CD1c-positive myeloid dendritic cell (primary cell): ENCODE measurements around the gene MCMBP.
A peak's percentile ranks its signal among the peaks of the same experiment; 100 is the strongest.
"Not testable (repeated sequence)": the region's sequence is repeated elsewhere in the genome, so short reads cannot be mapped to it uniquely, and the experiment has no call there.

Source experiments
- DNase-seq: peaks from one replicate; pipeline ENCODE4 v3.0.0-alpha.2; 2016; ENCODE audit errors: extremely low spot score

The MCMBP gene

DNA sequence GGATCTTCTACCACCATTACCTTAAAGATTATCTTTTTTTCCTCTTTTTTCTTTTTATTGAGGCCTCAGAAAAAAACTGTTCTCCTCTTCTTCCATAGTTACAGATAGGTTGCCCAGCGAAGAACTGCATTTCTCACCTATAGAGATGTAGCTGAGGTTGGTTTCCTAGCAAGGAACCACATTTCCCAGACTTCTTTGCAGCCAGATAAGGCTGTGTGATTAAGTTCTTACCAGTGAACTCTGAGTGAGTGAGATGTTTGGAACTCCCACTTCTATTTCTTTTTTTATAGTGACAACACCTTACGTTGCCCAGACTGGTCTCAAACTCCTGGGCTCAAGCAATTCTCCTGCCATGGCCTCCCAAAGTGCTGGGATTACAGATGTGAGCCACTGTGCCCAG lies 5.9 kb upstream of the MCMBP start:
- DNase-seq: no peak

DNA sequence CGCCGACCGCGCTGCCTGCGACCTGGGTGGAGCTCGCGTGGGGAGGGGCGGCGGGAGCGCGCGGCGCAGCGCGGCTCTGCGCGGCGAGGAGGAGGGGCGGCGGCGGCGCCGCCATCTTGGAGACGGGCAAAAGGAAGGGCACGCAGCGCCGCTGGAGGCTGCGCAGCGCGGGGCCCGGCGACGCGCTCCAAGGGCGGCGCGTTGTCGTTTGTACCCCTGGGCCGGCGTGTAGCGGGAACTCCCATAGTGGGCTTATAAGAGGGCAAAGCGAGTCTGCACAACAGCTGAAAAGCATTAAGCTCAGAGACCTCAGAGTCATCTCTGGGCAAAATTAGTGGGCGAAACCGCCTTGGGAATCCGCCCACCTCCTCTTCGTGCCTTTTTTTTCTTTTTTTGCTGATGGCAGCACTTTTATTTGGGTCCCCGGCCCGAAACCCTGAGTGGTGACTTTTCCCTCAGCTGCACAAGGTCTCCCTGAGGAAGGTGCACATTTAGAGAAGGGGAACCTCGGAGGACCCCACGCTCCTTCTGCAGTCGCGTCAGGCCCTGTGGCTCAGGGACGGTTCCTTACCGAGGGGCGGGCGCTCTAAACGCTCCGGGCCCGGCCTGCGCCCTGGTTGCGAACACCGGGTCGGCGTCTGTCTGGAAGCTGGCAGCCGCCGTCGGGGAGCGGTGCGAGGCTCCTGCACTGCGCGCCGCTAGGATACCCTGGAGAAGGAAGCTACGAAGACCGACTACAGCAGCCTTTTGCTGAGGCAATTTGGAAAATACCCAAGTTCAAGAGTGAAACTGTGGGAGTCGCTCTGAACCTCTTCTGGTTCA lies 428 bp upstream of the MCMBP start:
- peak; percentile 94 for DNase-seq

DNA sequence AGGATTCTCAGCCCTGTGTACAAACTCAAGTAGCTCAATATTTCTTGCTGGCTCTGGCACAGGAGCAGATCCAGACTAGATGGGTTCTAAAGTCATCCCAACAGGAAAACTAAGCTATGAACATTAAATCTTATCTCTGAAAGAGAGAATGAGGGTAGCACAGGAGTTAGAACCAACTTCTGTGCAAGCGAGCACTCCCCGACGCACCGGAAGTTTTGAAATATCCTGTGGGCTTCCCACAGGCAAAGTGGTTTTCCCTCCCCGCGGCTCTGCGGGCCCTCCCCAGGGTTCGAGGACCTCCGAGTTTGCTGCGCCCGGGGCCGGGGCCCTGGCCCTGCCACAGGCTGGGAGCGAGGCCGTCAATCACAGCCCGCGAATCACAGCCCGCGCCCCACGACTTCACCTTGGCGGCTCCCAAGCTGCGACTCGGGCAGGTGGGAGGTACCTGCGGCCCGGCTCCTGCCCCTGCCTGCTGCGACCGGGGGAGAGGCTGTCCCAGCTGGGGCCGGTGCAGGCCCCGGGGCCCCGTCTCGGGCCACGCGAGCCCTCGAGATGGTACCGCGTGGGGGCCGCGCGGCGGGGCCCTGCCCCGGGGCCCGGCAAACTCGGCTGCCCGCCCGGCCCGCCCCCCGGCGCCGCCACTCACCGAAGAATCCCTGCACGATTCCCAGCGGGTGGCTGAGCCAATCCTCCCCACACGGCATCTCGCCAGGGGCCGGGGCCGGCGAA lies 598 bp downstream of the MCMBP start:
- DNase-seq: peak; percentile 54

DNA sequence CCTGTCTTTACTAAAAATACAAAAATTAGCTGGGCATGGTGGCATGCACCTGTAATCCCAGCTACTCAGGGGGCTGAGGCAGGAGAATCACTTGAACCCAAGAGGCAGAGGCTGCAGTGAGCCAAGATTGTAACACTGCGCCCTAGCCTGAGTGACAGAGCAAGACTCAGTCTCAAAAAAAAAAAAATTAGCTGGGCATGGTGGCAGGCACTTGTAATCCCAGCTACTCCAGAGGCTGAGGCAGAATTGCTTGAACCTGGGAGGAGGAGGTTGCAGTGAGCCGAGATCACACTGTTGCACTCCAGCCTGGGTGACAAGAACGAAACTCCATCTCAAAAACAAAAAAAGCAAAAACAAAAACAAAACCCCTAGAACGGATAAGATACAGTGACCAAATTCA lies 3.2 kb downstream of the MCMBP start:
- not testable (repeated sequence) for DNase-seq

DNA sequence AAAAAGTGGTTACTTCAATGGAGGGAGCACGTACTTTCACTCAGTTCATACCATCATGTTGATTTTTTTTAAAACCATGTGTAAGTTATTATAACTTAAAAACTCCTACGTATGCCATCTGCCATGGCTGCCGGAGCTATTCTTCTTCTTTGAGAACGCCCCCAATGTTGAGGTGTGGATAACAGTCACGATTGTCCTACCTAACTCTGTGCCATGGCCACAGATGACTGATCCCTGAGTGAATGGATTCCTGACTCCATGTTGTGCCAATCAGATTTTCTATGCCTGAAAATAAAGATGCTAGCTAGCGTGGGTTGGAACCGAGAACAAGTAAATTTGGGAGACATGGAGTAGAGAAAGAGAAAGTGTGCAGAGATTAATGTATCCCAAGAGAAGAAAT lies 5.3 kb downstream of the MCMBP start:
- DNase-seq: no peak

DNA sequence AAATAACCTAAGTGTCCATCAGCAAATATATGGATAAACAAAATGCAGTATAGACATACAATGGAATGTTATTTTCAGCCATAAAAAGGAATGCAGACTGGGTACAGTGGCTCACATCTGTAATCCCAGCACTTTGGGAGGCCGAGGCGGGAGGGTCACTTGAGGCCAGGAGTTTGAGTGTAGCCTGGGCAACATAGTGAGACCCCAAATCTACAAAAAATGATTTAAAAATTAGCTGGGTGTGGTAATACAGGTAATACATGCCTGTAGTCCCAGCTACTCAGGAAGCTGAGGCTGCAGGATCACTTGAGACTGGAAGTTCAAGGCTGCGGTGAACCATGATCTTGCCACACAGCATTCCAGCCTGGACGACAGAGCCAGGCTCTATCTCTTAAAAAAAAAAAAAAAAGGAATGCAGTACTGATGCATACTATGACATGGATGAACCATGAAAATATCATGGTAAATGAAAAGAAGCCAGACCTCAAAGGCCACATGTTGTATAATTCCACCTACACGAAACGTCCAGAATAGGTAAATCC lies 6.9 kb downstream of the MCMBP start:
- no peak for DNase-seq

DNA sequence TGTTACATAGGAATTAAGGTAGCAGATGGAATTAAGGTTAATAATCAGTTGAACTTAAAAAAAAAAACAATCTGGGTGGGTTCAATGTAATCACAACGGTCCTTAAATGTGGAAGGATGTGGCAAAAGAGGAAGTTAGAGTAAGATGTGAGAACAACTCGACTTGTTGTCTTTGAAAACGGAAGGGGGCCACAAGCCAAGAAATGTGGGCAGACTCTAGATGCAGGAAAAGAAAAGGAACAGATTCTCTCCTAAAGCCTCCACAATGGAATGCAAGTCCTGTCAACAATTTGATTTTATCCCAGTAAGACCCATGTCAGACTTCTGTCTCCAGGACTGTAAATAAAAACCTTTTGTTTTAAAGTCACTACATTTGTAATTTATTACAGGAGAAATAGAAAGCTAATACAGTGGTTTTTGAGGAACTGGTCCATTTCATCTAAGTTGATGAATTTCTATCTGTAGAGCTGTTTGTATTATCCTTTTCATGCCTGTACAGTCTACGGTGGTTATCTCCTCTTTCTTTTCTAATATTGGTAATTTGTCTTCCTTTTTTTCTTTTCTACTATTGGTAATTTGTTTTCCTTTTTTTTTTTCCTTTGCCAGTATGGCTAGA lies 8.6 kb downstream of the MCMBP start:
- DNase-seq: peak; percentile 37

DNA sequence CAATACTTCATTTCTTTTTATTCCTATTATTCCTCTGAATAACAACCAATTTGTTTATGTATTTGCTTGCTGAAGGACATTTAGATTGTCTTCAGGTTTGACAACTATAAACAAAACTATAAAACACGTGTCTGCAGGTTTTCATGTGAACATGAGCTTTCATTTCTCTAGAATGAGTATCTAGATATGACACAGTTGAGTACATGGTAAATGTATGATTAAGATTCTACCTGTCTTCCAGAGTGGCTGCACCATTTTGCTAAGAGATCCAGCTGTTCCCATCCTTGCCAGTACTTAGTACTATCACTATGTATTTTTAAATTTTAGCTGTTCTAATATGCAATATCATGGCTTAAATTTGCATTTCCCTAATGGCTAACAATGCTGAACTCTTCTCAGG lies 10.1 kb downstream of the MCMBP start:
- no peak for DNase-seq

DNA sequence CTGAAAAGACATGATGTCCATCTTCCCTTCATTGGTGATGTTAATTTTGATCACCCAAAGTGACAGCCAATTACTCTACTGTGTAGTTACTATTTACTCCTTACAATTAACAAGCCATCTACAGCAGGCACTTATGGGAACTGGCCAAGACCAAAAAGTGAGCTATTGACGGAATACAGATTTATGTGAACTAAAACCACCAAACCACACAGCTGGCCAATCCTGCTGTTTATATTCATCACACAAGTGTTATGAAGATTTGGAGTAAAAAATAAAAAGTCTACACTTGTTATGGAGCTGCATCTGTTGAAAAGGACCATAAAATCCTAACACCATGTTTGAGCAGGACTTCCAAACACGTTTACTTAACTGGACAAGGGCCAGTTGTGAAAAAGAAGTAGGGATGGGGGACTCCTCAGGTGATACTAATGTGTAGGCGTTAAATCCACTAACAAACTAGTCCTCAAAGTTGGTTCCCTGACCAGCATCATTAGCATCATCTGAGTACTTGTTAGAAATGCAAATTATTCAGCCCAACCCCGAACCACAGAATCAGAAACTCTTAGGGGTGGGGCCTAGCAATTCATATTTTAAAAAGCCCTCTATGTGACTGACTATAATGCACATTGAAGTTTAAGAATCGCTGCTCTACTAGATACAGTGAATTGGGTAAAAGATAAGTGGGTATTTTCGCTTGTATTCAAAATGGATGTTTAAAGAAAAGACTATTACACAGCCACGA lies 11.6 kb downstream of the MCMBP start:
- DNase-seq: no peak

DNA sequence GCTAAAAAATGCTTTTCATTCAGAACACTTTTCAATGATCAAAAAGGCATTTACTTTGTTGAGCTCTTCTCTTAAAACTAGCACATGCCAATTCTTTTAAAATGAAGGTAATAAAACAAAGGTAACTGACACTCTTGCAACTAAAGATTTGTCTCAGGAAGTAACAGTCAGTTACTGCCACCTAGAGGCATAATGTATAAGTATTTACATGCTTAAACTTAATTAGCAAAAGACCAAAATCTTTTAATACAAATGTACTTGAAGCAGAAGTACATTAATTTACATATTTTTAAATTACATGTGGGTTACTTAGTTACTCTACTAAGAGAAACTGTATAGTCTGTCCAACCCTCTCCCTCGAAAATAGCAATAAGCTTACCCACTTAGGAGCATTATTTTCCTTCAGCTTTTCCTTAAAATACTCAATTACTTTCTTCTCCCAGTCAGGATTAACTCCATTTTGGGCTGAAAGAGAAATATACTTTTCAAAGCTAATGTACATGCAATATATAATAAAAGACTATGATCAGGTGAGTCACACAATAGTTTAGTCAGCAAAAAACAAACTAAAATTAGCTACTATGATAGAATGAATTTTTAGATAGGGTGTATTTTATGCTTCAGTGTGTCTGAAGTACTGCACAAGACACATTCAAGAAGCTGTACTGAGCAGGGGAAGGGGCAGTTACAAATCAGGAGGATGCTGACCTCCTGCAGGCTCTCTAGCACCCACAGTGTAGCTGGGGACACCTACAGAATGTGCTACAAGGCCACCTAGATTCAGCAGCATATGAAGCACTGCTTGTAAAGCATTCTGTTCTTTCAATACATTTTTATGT lies 13.0 kb downstream of the MCMBP start:
- peak; percentile 65 for DNase-seq

DNA sequence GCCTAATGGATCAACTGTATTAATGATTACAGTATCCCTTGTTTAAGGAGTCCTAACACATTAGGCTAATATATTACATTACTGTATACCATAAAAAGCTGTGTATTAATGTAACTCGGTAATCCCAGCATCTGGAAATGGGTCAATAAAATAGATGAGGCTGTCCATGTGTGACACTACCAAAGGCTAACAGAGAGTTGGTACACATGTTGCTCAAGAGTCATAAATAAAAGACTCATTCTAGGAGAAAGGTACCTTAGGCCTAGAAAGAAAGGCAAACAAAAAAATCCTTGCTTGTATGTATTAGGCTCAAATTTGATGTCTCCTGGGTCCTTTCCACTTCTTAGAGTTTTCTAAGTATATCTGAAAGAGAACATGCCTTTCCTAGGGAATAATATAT lies 14.6 kb downstream of the MCMBP start:
- no peak for DNase-seq

DNA sequence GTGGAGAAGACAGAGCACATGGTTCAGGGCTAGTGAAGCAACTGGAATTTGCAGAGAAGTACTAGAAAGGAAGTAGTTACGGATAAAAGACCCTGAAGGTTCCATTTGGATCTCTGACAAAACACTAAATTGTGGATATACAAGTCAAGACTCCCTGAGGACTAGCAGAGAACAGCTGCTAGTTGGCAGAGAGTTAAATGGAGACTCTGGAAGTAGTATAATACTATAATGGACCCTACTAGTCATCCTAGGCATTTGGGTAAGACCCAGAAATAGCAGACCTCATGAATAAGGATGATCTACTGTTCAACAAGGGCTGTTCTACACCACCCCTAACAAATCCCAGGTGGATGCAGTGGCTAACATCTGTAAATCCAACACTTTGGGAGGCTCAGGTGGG lies 19.1 kb downstream of the MCMBP start:
- no peak for DNase-seq

DNA sequence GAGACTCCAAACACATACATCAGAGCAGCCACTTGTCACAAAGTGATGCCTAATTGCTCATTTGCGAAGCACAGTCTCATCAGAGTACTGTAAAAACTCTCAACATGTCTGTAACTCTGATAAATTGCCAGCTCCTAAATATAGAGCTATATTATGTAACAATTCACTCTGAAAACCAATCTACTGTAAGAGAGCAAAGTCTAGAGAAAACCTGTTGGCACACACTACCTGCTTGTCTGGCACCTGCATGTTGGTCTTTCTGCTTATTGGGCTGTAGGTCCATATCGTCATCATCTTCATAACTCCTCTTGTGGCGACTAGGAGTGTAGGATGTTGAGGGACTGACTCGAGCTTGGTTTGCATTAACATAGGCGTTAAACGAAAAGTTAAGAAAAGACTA lies 19.8 kb downstream of the MCMBP start:
- no peak for DNase-seq

DNA sequence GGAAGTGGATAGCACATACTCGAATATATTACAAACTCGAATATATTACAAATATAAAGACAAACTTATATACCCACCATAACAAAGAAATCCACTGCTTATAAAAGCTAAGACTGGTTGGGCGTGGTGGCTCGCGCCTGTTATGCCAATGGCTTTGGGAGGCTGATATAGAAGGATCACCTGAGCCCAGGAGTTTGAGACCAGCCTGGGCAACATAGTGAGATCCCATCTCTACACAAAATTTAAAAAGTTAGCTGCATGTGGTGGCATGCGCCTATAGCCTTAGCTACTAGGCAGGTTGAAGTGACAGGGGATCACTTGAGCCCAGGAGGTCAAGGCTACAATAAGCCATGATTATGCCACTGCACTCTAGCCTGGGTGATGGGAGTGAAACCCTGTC lies 20.4 kb downstream of the MCMBP start:
- no peak for DNase-seq

DNA sequence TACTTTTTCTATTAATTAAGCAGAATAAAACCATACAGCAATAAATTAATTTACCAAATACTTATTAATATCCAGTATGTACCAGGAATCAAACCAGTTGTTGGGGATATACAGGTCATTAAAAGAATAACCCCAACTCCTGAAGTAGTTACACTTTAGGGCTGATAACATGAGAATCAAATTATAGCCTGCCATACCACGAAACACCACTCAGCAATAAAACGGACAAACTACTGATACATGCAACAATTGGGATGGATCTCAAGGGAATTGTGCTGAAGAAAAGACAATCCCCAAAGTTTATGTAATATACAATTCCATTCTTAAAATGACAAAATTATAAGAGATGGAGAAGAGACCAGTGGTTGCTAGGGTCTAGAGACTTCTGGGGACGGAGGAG lies 22.7 kb downstream of the MCMBP start:
- DNase-seq: no peak

DNA sequence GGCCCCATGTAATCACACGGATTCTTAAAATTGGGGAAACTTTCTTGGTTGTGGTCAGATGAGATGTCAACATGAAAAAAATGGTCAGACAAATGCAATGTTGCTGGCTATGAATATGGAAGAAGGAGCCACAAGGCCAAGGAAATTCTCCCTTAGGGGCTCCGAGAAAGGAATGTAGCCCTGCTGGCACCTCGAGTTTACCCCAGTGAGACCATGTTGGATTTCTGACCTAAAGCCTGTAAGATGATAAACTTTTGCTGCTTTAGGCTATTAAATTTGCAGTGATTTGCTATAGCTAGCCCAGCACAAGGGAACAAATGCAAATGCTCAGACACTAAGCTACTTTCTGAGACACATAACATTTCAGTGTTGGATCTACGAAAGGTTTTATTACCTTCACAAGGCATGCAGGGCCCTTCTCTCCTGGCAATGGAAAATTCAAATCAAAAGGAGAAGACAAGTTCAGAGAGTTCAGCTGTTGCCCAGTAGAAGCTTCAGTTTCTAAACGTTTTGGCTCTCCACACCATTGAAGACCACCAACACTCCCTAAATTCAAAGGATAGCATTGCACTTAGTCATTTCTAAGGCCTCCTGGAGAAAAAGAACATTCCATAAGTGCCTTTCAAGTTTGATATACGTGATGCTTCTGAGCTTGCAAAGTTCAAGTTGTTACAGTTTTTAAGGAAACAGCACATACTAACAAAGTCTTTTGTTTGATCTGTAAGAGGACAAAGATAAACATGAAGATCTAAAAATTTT lies 23.4 kb downstream of the MCMBP start:
- DNase-seq: no peak

DNA sequence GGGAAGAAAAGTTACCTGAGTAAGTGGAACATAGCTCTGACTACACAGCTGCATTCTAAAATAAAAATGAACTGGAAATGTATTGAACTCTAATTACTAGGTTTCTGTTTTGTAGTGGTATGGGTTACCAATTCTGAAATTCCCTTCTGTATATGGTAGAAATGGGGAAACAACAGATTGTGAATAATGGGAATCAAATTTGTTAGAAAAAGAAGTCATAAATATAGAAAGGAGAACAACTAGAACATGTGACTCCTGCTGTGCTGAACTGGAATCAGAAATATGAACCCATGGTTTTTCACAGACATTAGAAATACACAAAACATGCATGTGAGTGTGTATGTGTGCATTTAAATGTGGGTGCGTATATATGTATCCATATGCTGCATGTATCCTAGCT lies 27.0 kb downstream of the MCMBP start:
- peak; percentile 41 for DNase-seq

DNA sequence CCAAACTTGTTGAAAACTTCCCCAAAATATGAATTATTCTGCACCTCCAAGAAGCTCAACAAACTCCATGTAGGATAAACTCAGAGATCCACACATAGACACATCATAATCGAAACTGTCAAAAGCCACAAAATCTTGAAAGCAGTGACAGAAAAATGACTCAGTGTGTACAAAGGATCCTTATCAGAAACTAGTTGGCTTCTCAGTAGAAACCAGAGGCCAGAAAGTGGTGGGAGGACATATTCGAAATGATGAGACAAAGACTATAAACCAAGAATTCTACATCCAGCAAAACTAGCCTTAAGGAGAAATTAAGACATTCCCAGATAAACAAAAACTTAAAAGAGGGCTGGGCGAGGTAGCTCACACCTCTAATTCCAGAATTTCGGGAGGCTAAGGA lies 38.5 kb downstream of the MCMBP start:
- no peak for DNase-seq

DNA sequence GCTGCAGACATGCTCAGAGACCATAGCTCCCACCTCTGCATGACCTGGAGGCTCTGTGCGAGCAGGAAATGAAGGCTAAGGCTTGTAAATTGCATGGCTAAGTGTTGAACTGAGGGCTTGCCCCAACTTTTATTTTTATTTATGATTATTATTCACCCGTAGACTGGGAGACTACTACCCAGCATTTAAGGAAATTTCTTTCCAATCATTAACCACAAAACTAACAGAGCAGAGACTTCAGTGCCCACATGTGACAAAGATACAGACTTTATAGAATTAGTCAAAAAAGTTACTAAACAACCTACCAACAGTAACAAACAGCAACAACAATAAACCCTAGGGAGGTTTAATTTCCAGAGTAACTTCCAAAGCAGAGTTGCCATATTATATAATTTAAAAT lies 39.7 kb downstream of the MCMBP start:
- no peak for DNase-seq

DNA sequence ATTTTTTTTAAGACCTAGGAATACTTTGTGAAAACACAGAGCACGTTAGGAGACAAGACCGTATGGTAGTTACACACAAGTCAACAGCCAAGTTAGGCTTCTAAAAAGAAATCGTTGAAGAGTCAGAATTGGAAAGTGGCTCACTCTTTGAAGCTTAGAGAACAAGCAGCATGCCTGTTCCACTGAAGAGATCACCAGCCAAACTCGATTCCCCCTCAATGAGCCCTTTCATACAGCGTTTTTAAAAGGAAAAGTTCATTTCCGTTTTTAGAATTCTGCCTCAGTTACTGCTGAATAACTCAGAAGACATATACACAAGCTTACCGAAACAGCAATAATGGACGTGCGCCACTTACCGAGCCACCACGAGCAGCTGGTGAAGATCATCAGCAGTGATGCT lies 41.0 kb downstream of the MCMBP start:
- DNase-seq: no peak
